WTC11 (cell line): ENCODE results near the gene PRR14L. TPM values are rescaled to one million over a fixed set of nuclear protein-coding genes. Genes with fewer than 3 reads are reported as not detected.
A peak's percentile ranks its signal among the peaks of the same experiment; 100 is the strongest.

ENCODE experiments used
- ATAC-seq: fragments of 200-7000 bp; cut with Tn5 transposase; 2 replicates; pipeline ENCODE4 v1.10.0; 2021; ENCODE audit warnings: mild to moderate bottlenecking, moderate library complexity
- CTCF ChIA-PET: fragments of 300-600 bp; sonication (Branson Sonifier 250); formaldehyde crosslinking; loops from one replicate; lab custom pipeline; 2021; ENCODE audit warnings: antibody characterized with exemption; lab: Charles Lee
- POLR2A ChIA-PET: fragments of 350-600 bp; sonication (Branson Sonifier 250); formaldehyde crosslinking; loops from one replicate; lab custom pipeline; 2021; ENCODE audit warnings: antibody characterized with exemption; lab: Charles Lee
- DNase-seq: peaks from one replicate; pipeline ENCODE4 v3.0.0; 2021; ENCODE audit warnings: low spot score
- H3K27ac Mint-ChIP-seq: 2 replicates; pipeline ENCODE4 v1.8.0; 2021; ENCODE audit warnings: mixed read lengths
- H3K27me3 Mint-ChIP-seq: 2 replicates; pipeline ENCODE4 v1.8.0; 2021; ENCODE audit warnings: low read depth, mild to moderate bottlenecking, moderate library complexity, mixed read lengths
- H3K36me3 Mint-ChIP-seq: 2 replicates; pipeline ENCODE4 v1.8.0; 2021; ENCODE audit warnings: mixed read lengths
- H3K4me1 Mint-ChIP-seq: 2 replicates; pipeline ENCODE4 v1.8.0; 2022; ENCODE audit warnings: mixed read lengths
- H3K4me3 Mint-ChIP-seq: 2 replicates; pipeline ENCODE4 v1.8.0; 2021; ENCODE audit warnings: mild to moderate bottlenecking, moderate library complexity, mixed read lengths
- H3K9me3 Mint-ChIP-seq: 2 replicates; pipeline ENCODE4 v1.8.0; 2021; ENCODE audit warnings: mixed read lengths
- ATF1 ChIP-seq: sonication (generic); formaldehyde crosslinking; IDR thresholded peaks from 2 replicates; pipeline ENCODE4 v1.8.1; 2023; ENCODE audit warnings: mild to moderate bottlenecking, moderate library complexity, missing genetic modification reagents
- ESRRA ChIP-seq: sonication (generic); formaldehyde crosslinking; IDR thresholded peaks from 2 replicates; pipeline ENCODE4 v1.8.1; 2022; ENCODE audit warnings: mild to moderate bottlenecking, missing genetic modification reagents, borderline replicate concordance
- FOXP1 ChIP-seq: sonication (generic); formaldehyde crosslinking; IDR thresholded peaks from 2 replicates; pipeline ENCODE4 v1.8.0; 2022; ENCODE audit warnings: missing genetic modification reagents, mild to moderate bottlenecking, moderate library complexity, borderline replicate concordance
- GABPB1 ChIP-seq: sonication (generic); formaldehyde crosslinking; IDR thresholded peaks from 2 replicates; pipeline ENCODE4 v1.8.1; 2023; ENCODE audit warnings: mild to moderate bottlenecking, missing genetic modification reagents
- KAT7 ChIP-seq: sonication (generic); formaldehyde crosslinking; IDR thresholded peaks from 2 replicates; pipeline ENCODE4 v1.8.1; 2023; ENCODE audit warnings: missing genetic modification reagents, mild to moderate bottlenecking, borderline replicate concordance
- MLX ChIP-seq: sonication (generic); formaldehyde crosslinking; IDR thresholded peaks from 2 replicates; pipeline ENCODE4 v1.8.1; 2023; ENCODE audit warnings: mild to moderate bottlenecking, missing genetic modification reagents, moderate library complexity
- MYBL2 ChIP-seq: sonication (generic); formaldehyde crosslinking; IDR thresholded peaks from 2 replicates; pipeline ENCODE4 v1.8.1; 2023; ENCODE audit warnings: mild to moderate bottlenecking, moderate library complexity, missing genetic modification reagents
- NFATC4 ChIP-seq: fragments of 250-450 bp; sonication (Bioruptor Pico); IDR thresholded peaks from 2 replicates; pipeline ENCODE4 v1.9.0; 2021; ENCODE audit warnings: mild to moderate bottlenecking
- NFE2L1 ChIP-seq: sonication (generic); formaldehyde crosslinking; IDR thresholded peaks from 2 replicates; pipeline ENCODE4 v1.8.1; 2023; ENCODE audit warnings: missing genetic modification reagents
- NR2C2 ChIP-seq: sonication (generic); formaldehyde crosslinking; IDR thresholded peaks from 2 replicates; pipeline ENCODE4 v1.8.0; 2022; ENCODE audit warnings: mild to moderate bottlenecking, missing genetic modification reagents
- NR3C1 ChIP-seq: sonication (generic); formaldehyde crosslinking; conservative IDR thresholded peaks from 2 replicates; pipeline ENCODE4 v1.8.1; 2023; ENCODE audit warnings: low read depth, mild to moderate bottlenecking, missing genetic modification reagents
- SOX15 ChIP-seq: fragments of 250-450 bp; sonication (Bioruptor Pico); IDR thresholded peaks from 2 replicates; pipeline ENCODE4 v1.9.0; 2021; ENCODE audit warnings: mild to moderate bottlenecking
- TP53 ChIP-seq: sonication (generic); formaldehyde crosslinking; IDR thresholded peaks from 2 replicates; pipeline ENCODE4 v1.8.1; 2023; ENCODE audit warnings: mild to moderate bottlenecking, missing genetic modification reagents
- ZNF138 ChIP-seq: sonication (generic); formaldehyde crosslinking; conservative IDR thresholded peaks from 2 replicates; pipeline ENCODE4 v1.8.1; 2022; ENCODE audit warnings: mild to moderate bottlenecking, moderate library complexity, missing genetic modification reagents
- total RNA-seq: library from RNA; stranded (reverse); gene quantifications from 3 replicates; pipeline ENCODE4 v1.2.3, GENCODE V29; 2021
- TF ChIP-seq, protein P1 (sequence below): sonication (generic); formaldehyde crosslinking; IDR thresholded peaks from 2 replicates; pipeline ENCODE4 v1.8.1; 2023; ENCODE audit warnings: mild to moderate bottlenecking, missing genetic modification reagents
- TF ChIP-seq, protein P2 (sequence below): sonication (generic); formaldehyde crosslinking; IDR thresholded peaks from 2 replicates; pipeline ENCODE4 v1.8.1; 2022; ENCODE audit warnings: low read depth, missing genetic modification reagents, borderline replicate concordance
- TF ChIP-seq, protein P3 (sequence below): sonication (generic); formaldehyde crosslinking; IDR thresholded peaks from 2 replicates; pipeline ENCODE4 v1.8.0; 2023; ENCODE audit warnings: missing genetic modification reagents
- TF ChIP-seq, protein P4 (sequence below): fragments of 250-450 bp; sonication (Bioruptor Pico); IDR thresholded peaks from 2 replicates; pipeline ENCODE4 v1.8.0; 2021; ENCODE audit warnings: mild to moderate bottlenecking
- TF ChIP-seq, protein P5 (sequence below): sonication (generic); formaldehyde crosslinking; IDR thresholded peaks from 2 replicates; pipeline ENCODE4 v1.8.0; 2023; ENCODE audit warnings: mild to moderate bottlenecking, missing genetic modification reagents
- TF ChIP-seq, protein P6 (sequence below): sonication (generic); formaldehyde crosslinking; IDR thresholded peaks from 2 replicates; pipeline ENCODE4 v1.8.1; 2022; ENCODE audit warnings: mild to moderate bottlenecking, moderate library complexity, missing genetic modification reagents

Gene PRR14L
- total RNA-seq, 1 experiment from 2014 or later = 90.1 TPM

GRCh38 chr22:31647066-31647465 is 102.9 kb downstream of the PRR14L start:
- no peaks in the 10 kb centered on the region for H3K9me3 Mint-ChIP-seq
- H3K27ac Mint-ChIP-seq = peak overlapping the region; percentile 8; the same call in 1 of the 2 replicates
- peaks cover 55% of the 10 kb centered on the region for H3K36me3 Mint-ChIP-seq
- no peaks in the 10 kb centered on the region for H3K27me3 Mint-ChIP-seq
- H3K4me1 Mint-ChIP-seq = peaks cover 15% of the 10 kb centered on the region
- CTCF ChIA-PET = interaction anchor here (1.0 to 2.1 kb wide), 2 partner anchors 19 to 199 kb away, joined by 3 to 13 read pairs; no protein-coding TSS in a partner anchor
- ATAC-seq (no peak), DNase-seq (no peak)
- H3K4me3 Mint-ChIP-seq = no peak overlapping the region
- POLR2A ChIA-PET = no interaction called here
- TF ChIP-seq, protein P1, sequence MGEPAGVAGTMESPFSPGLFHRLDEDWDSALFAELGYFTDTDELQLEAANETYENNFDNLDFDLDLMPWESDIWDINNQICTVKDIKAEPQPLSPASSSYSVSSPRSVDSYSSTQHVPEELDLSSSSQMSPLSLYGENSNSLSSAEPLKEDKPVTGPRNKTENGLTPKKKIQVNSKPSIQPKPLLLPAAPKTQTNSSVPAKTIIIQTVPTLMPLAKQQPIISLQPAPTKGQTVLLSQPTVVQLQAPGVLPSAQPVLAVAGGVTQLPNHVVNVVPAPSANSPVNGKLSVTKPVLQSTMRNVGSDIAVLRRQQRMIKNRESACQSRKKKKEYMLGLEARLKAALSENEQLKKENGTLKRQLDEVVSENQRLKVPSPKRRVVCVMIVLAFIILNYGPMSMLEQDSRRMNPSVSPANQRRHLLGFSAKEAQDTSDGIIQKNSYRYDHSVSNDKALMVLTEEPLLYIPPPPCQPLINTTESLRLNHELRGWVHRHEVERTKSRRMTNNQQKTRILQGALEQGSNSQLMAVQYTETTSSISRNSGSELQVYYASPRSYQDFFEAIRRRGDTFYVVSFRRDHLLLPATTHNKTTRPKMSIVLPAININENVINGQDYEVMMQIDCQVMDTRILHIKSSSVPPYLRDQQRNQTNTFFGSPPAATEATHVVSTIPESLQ (CRISPR knock-in tag) = no peak
- TF ChIP-seq FOXP1 (CRISPR knock-in tag) (no peak), KAT7 (CRISPR knock-in tag) (no peak), GABPB1 (CRISPR knock-in tag) (no peak), ATF1 (CRISPR knock-in tag) (no peak)
- TF ChIP-seq, protein P2, sequence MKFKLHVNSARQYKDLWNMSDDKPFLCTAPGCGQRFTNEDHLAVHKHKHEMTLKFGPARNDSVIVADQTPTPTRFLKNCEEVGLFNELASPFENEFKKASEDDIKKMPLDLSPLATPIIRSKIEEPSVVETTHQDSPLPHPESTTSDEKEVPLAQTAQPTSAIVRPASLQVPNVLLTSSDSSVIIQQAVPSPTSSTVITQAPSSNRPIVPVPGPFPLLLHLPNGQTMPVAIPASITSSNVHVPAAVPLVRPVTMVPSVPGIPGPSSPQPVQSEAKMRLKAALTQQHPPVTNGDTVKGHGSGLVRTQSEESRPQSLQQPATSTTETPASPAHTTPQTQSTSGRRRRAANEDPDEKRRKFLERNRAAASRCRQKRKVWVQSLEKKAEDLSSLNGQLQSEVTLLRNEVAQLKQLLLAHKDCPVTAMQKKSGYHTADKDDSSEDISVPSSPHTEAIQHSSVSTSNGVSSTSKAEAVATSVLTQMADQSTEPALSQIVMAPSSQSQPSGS = no peak

GRCh38 chr22:31646186-31647019 is 103.5 kb downstream of the PRR14L start:
- POLR2A ChIA-PET = no interaction called here
- CTCF ChIA-PET = interaction anchor here (2.1 kb wide), 1 partner anchor 20 kb away, joined by 13 read pairs; no protein-coding TSS in a partner anchor

DNA sequence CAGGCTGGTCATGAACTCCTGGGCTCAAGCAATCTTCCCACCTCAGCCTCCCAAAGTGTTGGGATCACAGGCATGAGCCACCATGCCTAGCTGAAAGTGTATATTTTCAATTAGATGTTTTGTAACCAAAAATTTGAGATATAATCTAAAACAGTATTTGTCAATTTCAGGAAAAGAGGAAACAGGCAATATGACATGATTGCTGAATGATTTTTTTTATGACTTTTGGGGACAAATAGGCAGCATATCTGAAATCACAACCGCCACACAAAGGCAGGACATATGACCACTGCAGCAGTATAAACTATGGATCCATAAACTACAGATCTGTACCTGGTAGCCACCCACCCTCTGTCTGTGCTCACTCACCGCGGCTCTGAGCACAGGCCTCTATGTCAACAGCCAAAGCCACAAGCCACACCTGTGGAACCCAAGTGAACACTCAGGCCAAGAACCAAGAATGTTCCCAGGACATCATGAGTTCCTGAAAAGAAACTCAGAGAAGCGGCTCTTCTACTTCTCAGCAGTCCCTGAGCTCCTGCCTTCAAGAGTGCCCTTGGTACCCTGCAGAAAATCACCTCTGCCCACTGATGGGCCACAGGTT is 110.4 kb downstream of the PRR14L start:
- H3K4me1 Mint-ChIP-seq = peaks cover 5% of the 10 kb centered on the region
- no peak overlapping the region for H3K27ac Mint-ChIP-seq
- POLR2A ChIA-PET = no interaction called here
- H3K4me3 Mint-ChIP-seq = no peak overlapping the region
- no peaks in the 10 kb centered on the region for H3K9me3 Mint-ChIP-seq
- CTCF ChIA-PET = interaction anchor here (0.7 to 1.7 kb wide), 4 partner anchors 9 to 1419 kb away, joined by 3 to 5 read pairs (median 5); partner anchors contain the start of gene SYN3
- peaks cover 24% of the 10 kb centered on the region for H3K36me3 Mint-ChIP-seq
- H3K27me3 Mint-ChIP-seq = no peaks in the 10 kb centered on the region
- ATAC-seq (no peak), DNase-seq (no peak)
- TF ChIP-seq, protein P3, sequence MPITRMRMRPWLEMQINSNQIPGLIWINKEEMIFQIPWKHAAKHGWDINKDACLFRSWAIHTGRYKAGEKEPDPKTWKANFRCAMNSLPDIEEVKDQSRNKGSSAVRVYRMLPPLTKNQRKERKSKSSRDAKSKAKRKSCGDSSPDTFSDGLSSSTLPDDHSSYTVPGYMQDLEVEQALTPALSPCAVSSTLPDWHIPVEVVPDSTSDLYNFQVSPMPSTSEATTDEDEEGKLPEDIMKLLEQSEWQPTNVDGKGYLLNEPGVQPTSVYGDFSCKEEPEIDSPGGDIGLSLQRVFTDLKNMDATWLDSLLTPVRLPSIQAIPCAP (CRISPR knock-in tag) = no peak
- TF ChIP-seq NR3C1 (no peak), MLX (CRISPR knock-in tag) (no peak), ATF1 (CRISPR knock-in tag) (no peak), TP53 (CRISPR knock-in tag) (no peak)
- TF ChIP-seq, protein P4, sequence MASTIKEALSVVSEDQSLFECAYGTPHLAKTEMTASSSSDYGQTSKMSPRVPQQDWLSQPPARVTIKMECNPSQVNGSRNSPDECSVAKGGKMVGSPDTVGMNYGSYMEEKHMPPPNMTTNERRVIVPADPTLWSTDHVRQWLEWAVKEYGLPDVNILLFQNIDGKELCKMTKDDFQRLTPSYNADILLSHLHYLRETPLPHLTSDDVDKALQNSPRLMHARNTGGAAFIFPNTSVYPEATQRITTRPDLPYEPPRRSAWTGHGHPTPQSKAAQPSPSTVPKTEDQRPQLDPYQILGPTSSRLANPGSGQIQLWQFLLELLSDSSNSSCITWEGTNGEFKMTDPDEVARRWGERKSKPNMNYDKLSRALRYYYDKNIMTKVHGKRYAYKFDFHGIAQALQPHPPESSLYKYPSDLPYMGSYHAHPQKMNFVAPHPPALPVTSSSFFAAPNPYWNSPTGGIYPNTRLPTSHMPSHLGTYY (CRISPR knock-in tag) = no peak
- TF ChIP-seq, protein P5, sequence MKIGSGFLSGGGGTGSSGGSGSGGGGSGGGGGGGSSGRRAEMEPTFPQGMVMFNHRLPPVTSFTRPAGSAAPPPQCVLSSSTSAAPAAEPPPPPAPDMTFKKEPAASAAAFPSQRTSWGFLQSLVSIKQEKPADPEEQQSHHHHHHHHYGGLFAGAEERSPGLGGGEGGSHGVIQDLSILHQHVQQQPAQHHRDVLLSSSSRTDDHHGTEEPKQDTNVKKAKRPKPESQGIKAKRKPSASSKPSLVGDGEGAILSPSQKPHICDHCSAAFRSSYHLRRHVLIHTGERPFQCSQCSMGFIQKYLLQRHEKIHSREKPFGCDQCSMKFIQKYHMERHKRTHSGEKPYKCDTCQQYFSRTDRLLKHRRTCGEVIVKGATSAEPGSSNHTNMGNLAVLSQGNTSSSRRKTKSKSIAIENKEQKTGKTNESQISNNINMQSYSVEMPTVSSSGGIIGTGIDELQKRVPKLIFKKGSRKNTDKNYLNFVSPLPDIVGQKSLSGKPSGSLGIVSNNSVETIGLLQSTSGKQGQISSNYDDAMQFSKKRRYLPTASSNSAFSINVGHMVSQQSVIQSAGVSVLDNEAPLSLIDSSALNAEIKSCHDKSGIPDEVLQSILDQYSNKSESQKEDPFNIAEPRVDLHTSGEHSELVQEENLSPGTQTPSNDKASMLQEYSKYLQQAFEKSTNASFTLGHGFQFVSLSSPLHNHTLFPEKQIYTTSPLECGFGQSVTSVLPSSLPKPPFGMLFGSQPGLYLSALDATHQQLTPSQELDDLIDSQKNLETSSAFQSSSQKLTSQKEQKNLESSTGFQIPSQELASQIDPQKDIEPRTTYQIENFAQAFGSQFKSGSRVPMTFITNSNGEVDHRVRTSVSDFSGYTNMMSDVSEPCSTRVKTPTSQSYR (CRISPR knock-in tag) = no peak

More at GRCh38 chr22:31646186-31647019, 103.5 kb downstream of the PRR14L start:
- ATAC-seq (no peak), DNase-seq (no peak)
- Mint-ChIP-seq H3K9me3 (no peaks in the 10 kb centered on the region), H3K4me1 (peaks cover 15% of the 10 kb centered on the region), H3K27me3 (no peaks in the 10 kb centered on the region), H3K36me3 (peaks cover 58% of the 10 kb centered on the region), H3K4me3 (no peak overlapping the region), H3K27ac (peak overlapping the region; percentile 8; the same call in 1 of the 2 replicates)
- TF ChIP-seq NR2C2 (CRISPR knock-in tag) = no peak
- no peak for TF ChIP-seq SOX15 (CRISPR knock-in tag)
- TF ChIP-seq MYBL2 (CRISPR knock-in tag) = no peak
- TF ChIP-seq, protein P4 (CRISPR knock-in tag) = no peak
- no peak for TF ChIP-seq ATF1 (CRISPR knock-in tag)
- no peak for TF ChIP-seq ZNF138 (CRISPR knock-in tag)
- no peak for TF ChIP-seq ESRRA
- TF ChIP-seq, protein P6, sequence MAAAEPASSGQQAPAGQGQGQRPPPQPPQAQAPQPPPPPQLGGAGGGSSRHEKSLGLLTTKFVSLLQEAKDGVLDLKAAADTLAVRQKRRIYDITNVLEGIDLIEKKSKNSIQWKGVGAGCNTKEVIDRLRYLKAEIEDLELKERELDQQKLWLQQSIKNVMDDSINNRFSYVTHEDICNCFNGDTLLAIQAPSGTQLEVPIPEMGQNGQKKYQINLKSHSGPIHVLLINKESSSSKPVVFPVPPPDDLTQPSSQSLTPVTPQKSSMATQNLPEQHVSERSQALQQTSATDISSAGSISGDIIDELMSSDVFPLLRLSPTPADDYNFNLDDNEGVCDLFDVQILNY (CRISPR knock-in tag) = no peak
- no peak for TF ChIP-seq NFATC4 (CRISPR knock-in tag)
- TF ChIP-seq NFE2L1 = no peak
